GM18507 (cell line): Measurements from ENCODE around the gene MEAF6.

ENCODE experiments used
- DNase-seq: peaks from one replicate; pipeline ENCODE4 v3.0.0; 2011; ENCODE audit warnings: low read depth; ENCODE audit not compliant: insufficient read length; ENCODE audit errors: extremely low spot score
- FAIRE-seq: peaks from 2 replicates; lab custom pipeline; 2011; peaks lifted over from hg19 to GRCh38; lab: Jason Lieb, UNC

MEAF6 gene

DNA sequence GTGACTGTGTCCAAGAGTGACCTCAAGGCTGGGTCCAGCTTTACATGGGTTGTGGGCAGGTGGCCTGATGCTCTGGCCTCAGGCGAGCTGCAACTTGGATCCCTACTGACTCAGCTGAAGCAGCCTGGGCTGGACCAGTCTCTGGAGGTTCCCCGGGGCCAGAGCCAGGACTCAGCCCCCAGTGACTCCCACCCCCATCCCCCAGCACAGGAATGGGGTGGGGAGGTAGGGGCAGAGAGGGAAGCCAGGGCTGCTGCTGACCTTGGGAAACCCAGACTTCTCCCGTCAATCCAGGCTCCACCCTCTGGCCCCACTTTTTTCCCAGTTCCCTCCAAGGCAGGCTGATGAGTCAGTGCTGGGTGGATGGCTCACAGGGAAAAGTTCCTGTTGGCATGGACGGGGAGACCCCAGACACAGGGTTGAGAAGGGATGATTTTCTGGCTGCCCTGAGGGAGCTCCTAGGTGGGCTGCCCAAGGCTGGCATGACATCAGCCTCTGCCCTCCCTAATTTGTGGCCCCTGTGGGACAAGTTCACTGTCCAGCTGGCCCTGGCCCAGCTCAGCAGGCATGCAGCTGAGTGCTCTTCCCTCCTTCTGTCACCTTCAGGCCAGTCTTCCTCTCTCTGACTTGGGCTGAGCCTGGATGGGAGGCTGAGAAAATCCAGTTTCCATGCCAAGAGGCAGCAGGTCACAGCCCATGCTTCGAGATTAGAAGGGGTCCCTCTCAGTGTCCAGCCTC is 37.9 kb downstream of the MEAF6 start:
- FAIRE-seq, result no peak

GRCh38 chr1:37476087-37476452 is 38.5 kb downstream of the MEAF6 start:
- no peak for FAIRE-seq
- no peak for DNase-seq

More for the DNA sequence above, 37.9 kb downstream of the MEAF6 start:
- DNase-seq, result no peak

GRCh38 chr1:37475380-37476086 is 39.0 kb downstream of the MEAF6 start:
- no peak for DNase-seq
- no peak for FAIRE-seq

DNA sequence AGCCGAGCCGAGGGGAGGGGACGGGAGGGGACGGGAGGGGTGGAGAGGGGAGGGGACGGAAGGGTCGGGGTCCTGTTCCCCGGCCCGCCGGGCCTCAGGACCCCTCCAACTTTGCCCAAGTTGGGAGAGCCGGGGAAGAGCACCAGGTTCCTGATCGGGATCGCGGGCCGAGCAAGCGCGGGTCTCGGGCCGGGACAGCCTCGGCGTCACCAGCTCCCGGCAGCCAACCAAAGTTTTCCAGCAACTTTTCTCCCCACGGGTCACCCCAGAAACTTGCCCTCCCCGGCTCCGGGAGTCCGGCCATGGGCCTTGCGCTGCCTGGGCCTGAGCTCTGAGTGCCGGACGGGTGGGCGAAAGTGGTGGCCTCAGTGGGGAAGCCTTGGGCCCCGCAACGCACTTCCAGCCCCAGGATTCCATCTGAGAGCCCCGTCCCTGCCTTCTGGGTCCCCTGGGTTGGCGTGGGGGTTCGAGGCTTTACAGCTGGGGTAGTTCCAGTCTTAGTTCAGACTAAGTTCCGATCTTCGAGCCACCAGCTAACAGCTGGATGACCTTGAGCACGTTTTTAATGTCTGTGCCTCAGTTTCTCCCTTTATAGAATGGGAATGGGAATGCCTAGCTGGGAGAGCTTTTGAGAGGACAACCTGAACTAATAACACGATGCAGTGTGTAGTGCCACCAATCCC is 39.7 kb downstream of the MEAF6 start:
- DNase-seq (no peak), FAIRE-seq (no peak)

DNA sequence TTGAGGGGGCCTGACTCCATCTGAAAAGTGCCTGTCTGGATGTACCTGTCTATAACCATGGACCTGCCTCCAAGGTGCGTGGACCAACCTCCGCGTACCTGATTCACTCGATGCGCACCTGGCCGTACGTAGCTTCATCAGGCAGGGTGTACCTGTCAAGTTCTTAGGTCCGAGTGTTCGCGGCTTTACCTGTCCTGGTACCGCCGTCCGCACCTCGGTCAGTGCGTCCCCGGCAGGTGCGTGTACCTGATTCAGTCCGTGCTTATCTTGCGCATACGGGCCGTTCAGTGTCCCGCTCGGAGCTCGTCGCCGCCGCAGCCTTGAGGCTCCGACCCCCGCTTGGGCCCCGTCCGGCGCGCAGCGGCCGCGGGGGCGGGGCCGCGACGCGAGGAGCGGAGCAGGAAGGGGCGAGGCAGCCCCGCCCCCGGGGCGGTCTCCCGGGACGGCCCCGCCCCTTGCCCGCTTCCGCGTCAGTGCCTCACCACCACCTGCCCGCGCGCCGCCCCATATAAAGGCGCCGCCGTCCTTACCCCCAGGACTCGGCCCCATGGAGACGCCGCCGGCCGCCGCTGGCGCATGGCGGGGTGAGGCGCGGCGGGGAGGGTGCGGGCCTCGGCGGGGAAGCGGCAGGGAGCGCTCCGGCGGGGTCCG is 40.4 kb downstream of the MEAF6 start, which contains the start of gene ZC3H12A:
Gene ZC3H12A (plus strand): TSS at position 535 of the 651 bp plus-strand sequence. CDS start 917 bp downstream, outside the sequence.
- FAIRE-seq (no peak), DNase-seq (peak; percentile 98)

GRCh38 chr1:37473431-37474045 is 41.0 kb downstream of the MEAF6 start:
- FAIRE-seq (no peak), DNase-seq (no peak)

DNA sequence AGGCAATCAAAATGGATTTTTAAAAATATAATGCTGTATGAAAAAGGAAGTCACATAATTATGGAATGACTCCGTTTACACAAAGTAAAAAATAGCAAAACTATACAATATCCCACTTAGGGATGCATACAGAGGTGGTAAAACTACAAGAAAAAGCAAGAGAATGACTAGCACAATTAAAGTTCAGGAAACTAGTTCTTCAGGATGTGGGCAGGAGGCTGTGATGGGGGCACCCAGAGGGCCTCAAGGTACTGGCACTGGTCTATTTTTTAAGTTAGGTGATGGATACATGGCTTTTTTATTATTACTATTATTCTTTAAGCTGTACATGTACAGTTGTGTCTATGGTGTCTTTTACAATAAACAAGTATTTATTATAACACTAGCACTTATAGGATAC is 41.6 kb downstream of the MEAF6 start:
- FAIRE-seq (no peak), DNase-seq (no peak)

DNA sequence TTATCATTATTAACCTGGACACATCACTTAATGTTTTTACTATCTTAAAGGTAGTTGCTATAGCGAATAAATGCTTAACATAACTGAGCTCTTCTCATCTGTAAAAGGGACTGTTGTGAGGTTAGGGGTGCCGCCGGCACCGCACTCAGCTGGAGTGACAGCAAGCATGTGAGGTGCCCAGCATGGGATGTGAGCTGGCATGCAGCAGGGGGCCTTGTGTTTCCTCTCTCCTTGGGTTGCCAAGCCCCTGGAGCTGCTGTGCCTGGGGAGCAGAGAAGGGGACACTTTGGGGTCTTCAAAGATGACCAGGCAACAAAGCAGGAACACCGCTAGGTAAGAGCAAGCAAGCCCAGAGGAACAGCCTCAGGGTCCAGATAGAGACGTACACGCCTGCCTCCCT is 42.3 kb downstream of the MEAF6 start:
- FAIRE-seq (no peak), DNase-seq (no peak)

DNA sequence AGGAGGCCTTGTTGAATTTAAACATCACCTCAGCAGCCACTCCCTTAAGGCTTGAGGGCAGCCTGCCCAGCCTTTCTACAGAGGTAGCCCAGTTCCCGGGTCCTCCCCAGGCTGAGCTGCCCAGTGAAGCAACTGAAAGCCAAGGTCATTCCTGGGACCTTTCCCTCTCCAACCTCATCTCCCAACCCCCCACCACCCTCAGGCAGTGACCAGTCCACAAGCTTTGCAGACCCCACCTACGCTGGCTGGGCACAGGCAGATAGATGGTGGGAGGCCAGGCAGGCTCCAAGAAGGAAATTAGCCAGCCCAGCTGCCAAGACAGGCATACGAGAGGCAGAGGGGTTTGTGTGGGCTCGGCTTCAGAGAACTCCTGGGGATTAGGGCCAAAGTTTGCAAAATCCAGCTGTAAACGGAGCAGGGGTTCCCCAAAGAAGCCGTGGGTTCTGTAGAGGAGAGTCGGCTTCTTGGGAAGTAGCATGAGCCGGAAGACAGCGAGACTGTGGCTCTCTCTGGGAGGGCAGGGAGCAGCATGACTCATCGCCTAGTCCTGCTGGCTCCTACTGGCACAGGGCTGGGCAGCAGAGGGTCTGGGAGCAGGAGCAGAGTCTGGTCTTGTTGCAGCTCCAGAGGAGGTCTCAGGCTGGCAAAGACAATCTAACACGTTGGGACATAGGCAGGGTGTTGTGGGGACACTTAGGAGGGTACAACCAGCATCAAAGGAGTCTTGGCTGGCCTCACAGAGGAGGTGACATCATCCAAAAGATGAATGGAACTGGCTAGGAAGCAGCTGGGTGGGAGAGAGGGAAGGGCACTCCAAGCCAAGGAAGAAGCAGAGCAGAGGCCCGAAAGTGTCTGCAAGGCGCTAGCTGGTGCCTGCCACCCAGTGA is 43.0 kb downstream of the MEAF6 start:
- no peak for FAIRE-seq
- no peak for DNase-seq

DNA sequence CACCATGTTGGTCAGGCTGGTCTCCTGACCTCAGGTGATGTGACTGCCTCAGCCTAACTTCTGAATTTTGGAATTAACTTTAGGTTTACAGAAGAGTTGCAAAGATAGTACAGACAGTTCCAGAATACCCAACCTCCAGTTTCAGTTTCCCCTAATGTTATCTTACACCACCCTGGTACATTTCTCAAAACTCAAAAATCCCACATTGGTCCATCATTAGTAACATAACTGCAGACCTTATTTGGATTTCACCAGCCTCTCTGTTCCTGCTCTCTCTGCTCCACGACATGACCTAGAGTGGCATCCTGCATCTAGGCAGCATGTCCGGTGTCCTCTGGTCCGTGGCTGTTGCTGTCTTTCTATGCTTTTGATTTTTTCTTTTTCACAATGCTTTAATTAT is 45.2 kb downstream of the MEAF6 start:
- FAIRE-seq, result no peak
- no peak for DNase-seq

DNA sequence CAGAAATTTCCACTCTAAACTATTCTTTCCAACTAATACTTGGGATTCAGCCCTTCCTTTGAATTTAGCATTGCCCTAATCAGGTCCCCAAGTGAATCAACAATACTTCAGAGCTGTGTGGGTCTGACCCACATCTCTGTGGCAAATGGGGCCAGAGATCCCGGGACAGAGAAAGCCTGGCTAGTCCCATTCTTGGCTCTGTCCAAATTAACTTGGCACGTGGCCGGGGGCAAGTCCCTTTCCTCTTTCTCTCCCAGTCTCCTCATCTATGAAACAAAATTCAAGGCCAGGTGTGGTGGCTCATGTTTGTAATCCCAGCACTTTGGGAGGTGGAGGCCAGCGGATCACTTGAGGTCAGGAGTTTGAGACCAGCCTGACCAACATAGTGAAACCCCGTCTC is 46.5 kb downstream of the MEAF6 start:
- FAIRE-seq (no peak), DNase-seq (no peak)

DNA sequence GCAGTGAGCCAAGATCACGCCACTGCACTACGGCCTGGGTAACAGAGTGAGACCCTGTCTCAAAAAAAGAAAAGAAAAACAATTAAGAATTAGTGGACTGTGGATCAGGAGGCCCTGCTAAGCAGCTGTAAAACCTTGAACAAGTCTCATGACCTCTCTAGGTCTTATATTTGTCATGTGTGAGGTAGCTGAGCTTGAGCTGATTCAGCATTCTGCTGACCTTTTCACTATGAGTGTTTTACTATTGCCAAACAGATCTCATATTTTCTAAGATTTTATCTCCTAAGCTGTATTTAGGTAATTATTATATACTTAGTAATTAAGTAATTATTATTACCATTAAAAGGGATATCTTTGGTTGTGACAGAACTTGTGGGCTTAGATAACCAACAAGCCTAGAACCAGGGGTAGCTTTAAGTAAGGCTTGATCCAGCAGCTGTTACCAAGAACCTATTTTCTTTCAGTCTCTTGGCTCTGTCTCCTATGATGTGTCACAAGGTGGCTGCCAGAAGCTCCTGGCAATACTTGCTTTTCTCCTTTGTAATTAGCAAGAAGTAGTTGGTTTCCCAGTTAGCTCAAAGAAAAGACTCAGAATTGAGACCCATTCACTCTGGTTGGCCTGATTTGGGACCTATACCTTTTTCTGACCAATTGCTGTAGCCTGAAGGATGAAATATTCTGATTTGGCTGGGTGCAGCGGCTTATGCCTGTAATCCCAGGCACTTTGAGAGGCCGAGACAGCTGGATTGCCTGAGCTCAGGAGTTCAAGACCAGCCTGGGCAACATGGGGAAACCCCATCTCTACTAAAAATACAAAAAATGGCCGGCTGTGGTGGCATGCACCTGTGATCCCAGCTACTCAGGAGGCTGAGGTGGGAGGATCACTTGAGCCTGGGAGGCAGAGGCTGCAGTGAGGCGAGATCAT is 48.7 kb downstream of the MEAF6 start:
- FAIRE-seq (no peak), DNase-seq (no peak)

GRCh38 chr1:37464443-37464842 is 50.1 kb downstream of the MEAF6 start:
- no peak for FAIRE-seq
- DNase-seq, result no peak

DNA sequence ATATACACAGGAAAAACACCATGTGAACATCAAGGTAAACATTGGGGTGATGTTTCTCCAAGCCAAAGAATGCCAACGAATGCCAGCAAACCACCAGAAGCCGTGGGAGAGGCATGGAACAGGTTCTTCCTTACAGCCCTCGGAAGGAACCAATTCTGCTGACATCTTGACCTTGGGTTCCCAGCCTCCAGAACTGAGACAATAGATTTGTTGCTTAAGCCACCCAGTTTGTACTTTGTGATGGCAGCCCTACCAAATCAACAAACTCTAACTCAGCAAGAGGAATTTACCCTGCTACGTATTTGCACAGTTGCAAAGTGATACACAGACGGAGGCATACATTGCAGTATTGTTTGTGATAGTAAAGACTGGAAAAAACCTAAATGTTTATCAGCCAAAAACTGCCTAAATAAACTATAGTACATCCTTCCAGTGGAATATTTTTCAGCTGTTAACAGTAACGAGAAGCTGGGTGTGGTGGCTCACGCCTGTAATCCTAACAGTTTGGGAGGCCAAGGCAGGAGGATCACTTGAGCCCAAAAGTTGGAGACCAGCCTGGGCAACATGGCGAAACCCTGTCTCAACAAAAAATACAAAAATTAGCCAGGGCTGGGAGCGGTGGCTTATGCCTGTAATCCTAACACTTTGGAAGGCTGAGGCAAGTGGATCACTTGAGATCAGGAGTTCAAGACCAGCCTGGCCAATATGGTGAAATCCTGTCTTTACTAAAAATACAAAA is 52.7 kb downstream of the MEAF6 start:
- DNase-seq (no peak), FAIRE-seq (no peak)

DNA sequence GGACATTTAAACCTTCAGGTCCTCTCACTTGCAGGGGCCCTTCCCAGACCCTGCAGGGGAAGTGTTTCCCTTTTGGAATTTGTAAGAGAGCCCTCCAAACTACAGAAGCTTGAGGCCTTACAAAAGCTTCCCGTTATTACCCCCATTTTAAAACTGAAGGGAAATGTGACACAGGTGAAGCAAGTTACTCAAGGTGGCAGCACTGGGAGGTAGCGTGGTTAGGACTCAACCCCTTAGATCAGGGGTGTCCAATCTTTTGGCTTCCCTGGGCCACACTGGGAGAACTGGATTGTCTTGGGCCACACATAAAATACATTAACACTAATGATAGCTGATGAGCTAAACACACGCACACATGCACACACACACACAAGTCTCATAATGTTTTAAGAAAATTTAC is 56.0 kb downstream of the MEAF6 start:
- DNase-seq (no peak), FAIRE-seq (no peak)

DNA sequence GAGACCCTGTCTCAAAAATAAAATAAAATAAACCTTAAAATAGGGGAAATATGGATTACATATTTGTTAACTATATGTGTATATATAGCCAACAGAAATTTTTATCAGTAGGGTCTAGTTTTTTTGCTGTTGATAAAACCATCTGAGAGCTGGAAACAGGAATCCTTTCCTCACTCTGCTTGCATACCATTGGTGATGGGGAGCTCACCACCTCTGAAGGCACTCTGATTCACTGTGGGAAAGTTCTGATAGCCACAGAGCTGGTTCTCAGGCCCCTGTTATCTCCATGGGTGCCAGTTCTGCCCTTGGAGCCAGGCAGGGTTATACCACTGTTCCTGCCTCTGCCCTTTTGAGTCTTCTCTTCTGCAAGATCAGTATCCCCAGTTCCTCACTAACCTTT is 58.0 kb downstream of the MEAF6 start:
- FAIRE-seq (no peak), DNase-seq (no peak)

DNA sequence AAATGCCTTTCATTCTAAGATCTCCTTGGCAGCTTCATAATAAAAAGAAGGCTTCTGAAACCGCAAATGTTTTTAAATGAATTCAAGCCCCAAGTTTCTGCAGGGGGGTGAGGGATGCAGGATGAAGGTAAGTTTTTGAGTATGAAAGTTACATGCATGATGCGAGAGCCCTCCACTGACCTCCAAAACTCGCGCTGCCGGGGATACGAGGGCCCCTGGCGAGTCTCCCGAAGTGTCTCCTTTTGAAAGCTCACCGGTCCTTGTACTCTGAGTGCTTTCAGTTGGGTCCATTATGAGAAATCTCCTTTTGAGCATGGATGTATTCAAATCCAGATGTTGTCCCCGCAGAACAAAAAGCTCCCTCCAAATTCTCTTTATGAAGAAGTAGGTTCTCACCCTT is 59.0 kb downstream of the MEAF6 start:
- no peak for FAIRE-seq
- DNase-seq, result no peak
